ENCODE measurements around the gene CREB3L2. TPM values are rescaled to one million over a fixed set of nuclear protein-coding genes. Genes with fewer than 3 reads are reported as not detected.

Gene CREB3L2
- total and polyA plus RNA-seq, 4 donors: 7.4 to 89.1 (median 44.0) TPM

GRCh38 chr7:138002096-138002827 is 376 bp upstream of the CREB3L2 start:
- no peaks in the 10 kb centered on the region for H3K9me3 ChIP-seq (ENCODE audit: control insufficient read depth in 4 of 4, insufficient read depth in 3 of 4, low read length in 3 of 4)
- ATAC-seq (ENCODE audit: insufficient read depth, low FRiP score) (peak; percentile 97), DNase-seq (peak; percentile 100)
- 2 to 3% methylated on average over 28 of the region's 28 CpGs for WGBS, 2 donors
- H3K4me1 ChIP-seq (ENCODE audit: control insufficient read depth in 5 of 5, insufficient read depth in 5 of 5, low read length in 5 of 5): peaks cover 0 to 22% (median 6%) of the 10 kb centered on the region in 5 donors
- no peaks in the 10 kb centered on the region for H3K27me3 ChIP-seq (ENCODE audit: control insufficient read depth in 3 of 3, insufficient read depth in 3 of 3, low read length in 2 of 3)
- peak overlapping the region; percentile 87 to 98 for H3K27ac ChIP-seq (ENCODE audit: low read depth in 1 of 2, low read length in 1 of 2)
- H3K9ac ChIP-seq (ENCODE audit: insufficient read depth in 1 of 2, low read length in 2 of 2): peak overlapping the region in 1 of 2 donors; percentile 90
- TF ChIP-seq, protein P1, sequence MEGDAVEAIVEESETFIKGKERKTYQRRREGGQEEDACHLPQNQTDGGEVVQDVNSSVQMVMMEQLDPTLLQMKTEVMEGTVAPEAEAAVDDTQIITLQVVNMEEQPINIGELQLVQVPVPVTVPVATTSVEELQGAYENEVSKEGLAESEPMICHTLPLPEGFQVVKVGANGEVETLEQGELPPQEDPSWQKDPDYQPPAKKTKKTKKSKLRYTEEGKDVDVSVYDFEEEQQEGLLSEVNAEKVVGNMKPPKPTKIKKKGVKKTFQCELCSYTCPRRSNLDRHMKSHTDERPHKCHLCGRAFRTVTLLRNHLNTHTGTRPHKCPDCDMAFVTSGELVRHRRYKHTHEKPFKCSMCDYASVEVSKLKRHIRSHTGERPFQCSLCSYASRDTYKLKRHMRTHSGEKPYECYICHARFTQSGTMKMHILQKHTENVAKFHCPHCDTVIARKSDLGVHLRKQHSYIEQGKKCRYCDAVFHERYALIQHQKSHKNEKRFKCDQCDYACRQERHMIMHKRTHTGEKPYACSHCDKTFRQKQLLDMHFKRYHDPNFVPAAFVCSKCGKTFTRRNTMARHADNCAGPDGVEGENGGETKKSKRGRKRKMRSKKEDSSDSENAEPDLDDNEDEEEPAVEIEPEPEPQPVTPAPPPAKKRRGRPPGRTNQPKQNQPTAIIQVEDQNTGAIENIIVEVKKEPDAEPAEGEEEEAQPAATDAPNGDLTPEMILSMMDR (IDR thresholded peaks at IDR 0.05; ENCODE audit: control extremely low read depth, extremely low read depth): peak; percentile 50
- peak overlapping the region; percentile 59 for H3K4me3 ChIP-seq
- peaks cover 0 to 4% (median 0%) of the 10 kb centered on the region in 4 donors for H3K36me3 ChIP-seq (ENCODE audit: control insufficient read depth in 4 of 4, insufficient read depth in 4 of 4, low read length in 4 of 4)

- ATAC-seq (ENCODE audit: insufficient read depth, low FRiP score) (no peak), DNase-seq (peak; percentile 83 to 90 (median 88))
- H3K4me3 ChIP-seq: no peak overlapping the region
- H3K4me1 ChIP-seq (ENCODE audit: control insufficient read depth in 5 of 5, insufficient read depth in 5 of 5, low read length in 5 of 5): peaks cover 0 to 33% (median 18%) of the 10 kb centered on the region in 5 donors
- H3K9me3 ChIP-seq (ENCODE audit: control insufficient read depth in 4 of 4, insufficient read depth in 3 of 4, low read length in 3 of 4): no peaks in the 10 kb centered on the region
- peaks cover 0 to 4% (median 0%) of the 10 kb centered on the region in 4 donors for H3K36me3 ChIP-seq (ENCODE audit: control insufficient read depth in 4 of 4, insufficient read depth in 4 of 4, low read length in 4 of 4)
- WGBS, 2 donors: 9 to 18% methylated on average over 7 of the region's 7 CpGs
- peak overlapping the region; percentile 55 to 66 for H3K27ac ChIP-seq (ENCODE audit: low read depth in 1 of 2, low read length in 1 of 2)
- H3K27me3 ChIP-seq (ENCODE audit: control insufficient read depth in 3 of 3, insufficient read depth in 3 of 3, low read length in 2 of 3): no peaks in the 10 kb centered on the region
- TF ChIP-seq, protein P1 (IDR thresholded peaks at IDR 0.05; ENCODE audit: control extremely low read depth, extremely low read depth): no peak
- peak overlapping the region; percentile 41 to 88 for H3K9ac ChIP-seq (ENCODE audit: insufficient read depth in 1 of 2, low read length in 2 of 2)
Observed at GRCh38 chr7:138000081-138000701, 1.7 kb downstream of the CREB3L2 start.

- Histone ChIP-seq H3K4me1 (ENCODE audit: control insufficient read depth in 5 of 5, insufficient read depth in 5 of 5, low read length in 5 of 5) (peaks cover 0 to 33% (median 18%) of the 10 kb centered on the region in 5 donors), H3K4me3 (no peak overlapping the region), H3K27me3 (ENCODE audit: control insufficient read depth in 3 of 3, insufficient read depth in 3 of 3, low read length in 2 of 3) (no peaks in the 10 kb centered on the region), H3K27ac (ENCODE audit: low read depth in 1 of 2, low read length in 1 of 2) (peak overlapping the region in 1 of 2 donors; percentile 66), H3K9ac (ENCODE audit: insufficient read depth in 1 of 2, low read length in 2 of 2) (peak overlapping the region; percentile 41 to 88), H3K36me3 (ENCODE audit: control insufficient read depth in 4 of 4, insufficient read depth in 4 of 4, low read length in 4 of 4) (peaks cover 0 to 4% (median 0%) of the 10 kb centered on the region in 4 donors), H3K9me3 (ENCODE audit: control insufficient read depth in 4 of 4, insufficient read depth in 3 of 4, low read length in 3 of 4) (no peaks in the 10 kb centered on the region)
- TF ChIP-seq, protein P1 (IDR thresholded peaks at IDR 0.05; ENCODE audit: control extremely low read depth, extremely low read depth): no peak
- DNase-seq (no peak), ATAC-seq (ENCODE audit: insufficient read depth, low FRiP score) (no peak)
- 35 to 47% methylated on average over 4 of the region's 4 CpGs for WGBS, 2 donors
Observed at GRCh38 chr7:137999496-138000080, 2.3 kb downstream of the CREB3L2 start.
